ENCODE measurements around the gene CNNM3. TPM values are rescaled to one million over a fixed set of nuclear protein-coding genes. Genes with fewer than 3 reads are reported as not detected.

Gene CNNM3
- total RNA-seq, 6 experiments from 2014 or later = 6.3 to 10.0 (median 8.5) TPM

GRCh38 chr2:96882906-96883305 is 66.8 kb downstream of the CNNM3 start:
- H3K27ac Mint-ChIP-seq = no peak overlapping the region
- H3K4me1 Mint-ChIP-seq (ENCODE audit: low read depth) = peaks cover 14% of the 10 kb centered on the region
- TF ChIP-seq CTCF (IDR thresholded peaks at IDR 0.05) = no peak
- no peaks in the 10 kb centered on the region for H3K9me3 Mint-ChIP-seq
- H3K27me3 Mint-ChIP-seq (ENCODE audit: insufficient read depth) = peaks cover 39% of the 10 kb centered on the region
- DNase-seq = no peak
- no peaks in the 10 kb centered on the region for H3K36me3 Mint-ChIP-seq (ENCODE audit: low read depth)
- H3K4me3 Mint-ChIP-seq = no peak overlapping the region

GRCh38 chr2:96883306-96883705 is 67.2 kb downstream of the CNNM3 start:
- Mint-ChIP-seq H3K36me3 (ENCODE audit: low read depth) (no peaks in the 10 kb centered on the region), H3K27me3 (ENCODE audit: insufficient read depth) (peaks cover 35% of the 10 kb centered on the region), H3K27ac (no peak overlapping the region), H3K4me1 (ENCODE audit: low read depth) (peaks cover 18% of the 10 kb centered on the region), H3K9me3 (no peaks in the 10 kb centered on the region), H3K4me3 (no peak overlapping the region)
- no peak for DNase-seq
- no peak for TF ChIP-seq CTCF (IDR thresholded peaks at IDR 0.05)

Small RNA genes within 50 kb of the gene (microRNA-seq; reads per million reads assigned to microRNA genes)
- 4.6 reads per million for gene MIR3127

Other genes starting within 250 kb of the CNNM3 start
- 10 to 100 TPM; 19.3 to 28.3 (median 26.7) TPM for gene KANSL3, start 178.0 kb upstream of the CNNM3 start, total RNA-seq (2021; fragmentation: NEBNext Ultra II Directional; extraction: Animal tissue kit (Norgen Biotek cat#: 25700))
- gene FER1L5, start 173.5 kb upstream of the CNNM3 start, total RNA-seq (2021; fragmentation: NEBNext Ultra II Directional; extraction: Animal tissue kit (Norgen Biotek cat#: 25700)) = not detected
- gene LMAN2L, start 76.2 kb upstream of the CNNM3 start, total RNA-seq (2021; fragmentation: NEBNext Ultra II Directional; extraction: Animal tissue kit (Norgen Biotek cat#: 25700)) = 10 to 100 TPM; 24.3 to 27.7 (median 26.4) TPM
- 1 to 10 TPM; 4.4 to 5.4 (median 5.1) TPM for gene CNNM4, start 55.4 kb upstream of the CNNM3 start, total RNA-seq (2021; fragmentation: NEBNext Ultra II Directional; extraction: Animal tissue kit (Norgen Biotek cat#: 25700))
- 1 to 10 TPM in 4 of 6 experiments, under 1 TPM in 2; 0.71 to 1.8 (median 1.3) TPM for gene ANKRD23, start 27.8 kb downstream of the CNNM3 start, total RNA-seq (2021; fragmentation: NEBNext Ultra II Directional; extraction: Animal tissue kit (Norgen Biotek cat#: 25700))
- 10 to 100 TPM; 14.7 to 16.3 (median 15.3) TPM for gene ANKRD39, start 41.7 kb downstream of the CNNM3 start, total RNA-seq (2021; fragmentation: NEBNext Ultra II Directional; extraction: Animal tissue kit (Norgen Biotek cat#: 25700))
- gene SEMA4C, start 53.8 kb downstream of the CNNM3 start, total RNA-seq (2021; fragmentation: NEBNext Ultra II Directional; extraction: Animal tissue kit (Norgen Biotek cat#: 25700)) = 10 to 100 TPM; 11.6 to 13.7 (median 12.7) TPM
- not detected for gene FAM178B, start 170.3 kb downstream of the CNNM3 start, total RNA-seq (2021; fragmentation: NEBNext Ultra II Directional; extraction: Animal tissue kit (Norgen Biotek cat#: 25700))

All from HFFc6 (cell line).